WTC11 (cell line): Measurements from ENCODE around the gene ALDH3B1.

Source experiments
- NFATC4 ChIP-seq: fragments of 250-450 bp; sonication (Bioruptor Pico); IDR thresholded peaks from 2 replicates; pipeline ENCODE4 v1.9.0; 2021; ENCODE audit warnings: mild to moderate bottlenecking
- TF ChIP-seq, protein P1 (sequence below): fragments of 200-600 bp; IDR thresholded peaks from 2 replicates; pipeline ENCODE4 v1.8.0; 2022; ENCODE audit warnings: antibody characterized with exemption
- TF ChIP-seq, protein P2 (sequence below): sonication (generic); formaldehyde crosslinking; IDR thresholded peaks from 2 replicates; pipeline ENCODE4 v1.8.1; 2023; ENCODE audit warnings: mild to moderate bottlenecking, missing genetic modification reagents, moderate library complexity

DNA sequence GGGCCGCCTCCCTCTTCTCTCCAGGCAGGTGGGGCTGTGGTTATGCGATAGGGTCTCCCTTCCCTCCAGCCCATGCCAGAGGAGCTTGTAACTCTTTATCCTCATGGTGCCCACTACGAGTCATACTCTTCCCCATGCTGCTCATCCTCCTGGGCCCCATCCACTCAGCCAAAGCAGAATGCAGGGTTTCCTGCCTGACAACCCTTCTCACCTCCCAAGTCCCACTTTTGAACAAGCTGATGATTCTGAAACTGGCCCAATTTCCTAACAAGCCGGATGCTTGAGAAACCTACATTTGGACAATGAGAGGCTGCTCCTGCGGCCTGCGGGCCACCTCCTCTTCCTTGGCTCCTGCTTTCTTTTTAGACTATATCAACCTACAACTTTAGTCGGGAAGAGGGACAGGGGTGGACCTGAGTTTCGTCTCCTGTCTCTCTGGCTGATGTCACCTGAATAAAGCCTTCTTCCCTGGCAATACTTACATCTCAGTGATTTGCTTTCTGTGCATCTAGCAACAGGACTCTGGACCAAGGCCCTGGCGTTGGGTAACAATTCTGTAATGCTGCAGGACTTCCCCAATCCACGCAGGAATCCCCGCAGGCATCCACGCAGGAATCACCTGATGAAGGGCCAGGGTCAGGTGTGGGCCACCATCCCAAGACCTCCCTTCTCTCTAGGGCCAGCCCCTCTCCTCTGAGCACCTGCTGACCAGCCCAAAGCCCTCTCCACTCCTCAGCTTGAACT lies 18.8 kb downstream of the ALDH3B1 start:
- TF ChIP-seq NFATC4 (CRISPR knock-in tag): no peak
- TF ChIP-seq, protein P1, sequence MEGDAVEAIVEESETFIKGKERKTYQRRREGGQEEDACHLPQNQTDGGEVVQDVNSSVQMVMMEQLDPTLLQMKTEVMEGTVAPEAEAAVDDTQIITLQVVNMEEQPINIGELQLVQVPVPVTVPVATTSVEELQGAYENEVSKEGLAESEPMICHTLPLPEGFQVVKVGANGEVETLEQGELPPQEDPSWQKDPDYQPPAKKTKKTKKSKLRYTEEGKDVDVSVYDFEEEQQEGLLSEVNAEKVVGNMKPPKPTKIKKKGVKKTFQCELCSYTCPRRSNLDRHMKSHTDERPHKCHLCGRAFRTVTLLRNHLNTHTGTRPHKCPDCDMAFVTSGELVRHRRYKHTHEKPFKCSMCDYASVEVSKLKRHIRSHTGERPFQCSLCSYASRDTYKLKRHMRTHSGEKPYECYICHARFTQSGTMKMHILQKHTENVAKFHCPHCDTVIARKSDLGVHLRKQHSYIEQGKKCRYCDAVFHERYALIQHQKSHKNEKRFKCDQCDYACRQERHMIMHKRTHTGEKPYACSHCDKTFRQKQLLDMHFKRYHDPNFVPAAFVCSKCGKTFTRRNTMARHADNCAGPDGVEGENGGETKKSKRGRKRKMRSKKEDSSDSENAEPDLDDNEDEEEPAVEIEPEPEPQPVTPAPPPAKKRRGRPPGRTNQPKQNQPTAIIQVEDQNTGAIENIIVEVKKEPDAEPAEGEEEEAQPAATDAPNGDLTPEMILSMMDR: no peak
- TF ChIP-seq, protein P2, sequence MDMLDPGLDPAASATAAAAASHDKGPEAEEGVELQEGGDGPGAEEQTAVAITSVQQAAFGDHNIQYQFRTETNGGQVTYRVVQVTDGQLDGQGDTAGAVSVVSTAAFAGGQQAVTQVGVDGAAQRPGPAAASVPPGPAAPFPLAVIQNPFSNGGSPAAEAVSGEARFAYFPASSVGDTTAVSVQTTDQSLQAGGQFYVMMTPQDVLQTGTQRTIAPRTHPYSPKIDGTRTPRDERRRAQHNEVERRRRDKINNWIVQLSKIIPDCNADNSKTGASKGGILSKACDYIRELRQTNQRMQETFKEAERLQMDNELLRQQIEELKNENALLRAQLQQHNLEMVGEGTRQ (CRISPR knock-in tag): no peak
